CD1c-positive myeloid dendritic cell (primary cell): ENCODE measurements around the gene PRX.
"Not testable (repeated sequence)": the region's sequence is repeated elsewhere in the genome, so short reads cannot be mapped to it uniquely, and the experiment has no call there.

Source experiments
- DNase-seq: peaks from one replicate; pipeline ENCODE4 v3.0.0-alpha.2; 2016; ENCODE audit errors: extremely low spot score

The PRX gene

GRCh38 chr19:40389404-40390083 lies 23.6 kb downstream of the PRX start:
- no peak for DNase-seq

- DNase-seq: no peak
Measured at GRCh38 chr19:40388481-40388880, 24.7 kb downstream of the PRX start.

- DNase-seq: no peak
Measured at GRCh38 chr19:40387155-40387554, 26.0 kb downstream of the PRX start.

GRCh38 chr19:40383668-40384248 lies 29.4 kb downstream of the PRX start:
- no peak for DNase-seq

- DNase-seq: no peak
Measured at GRCh38 chr19:40381321-40381720, 31.9 kb downstream of the PRX start.

GRCh38 chr19:40380199-40381037 lies 32.8 kb downstream of the PRX start:
- no peak for DNase-seq

- no peak for DNase-seq
Measured at GRCh38 chr19:40379446-40380198, 33.6 kb downstream of the PRX start.

GRCh38 chr19:40378509-40378908 lies 34.7 kb downstream of the PRX start:
- no peak for DNase-seq

GRCh38 chr19:40377876-40378385 lies 35.2 kb downstream of the PRX start:
- no peak for DNase-seq

GRCh38 chr19:40376286-40376862 lies 36.8 kb downstream of the PRX start:
- peak; percentile 59 for DNase-seq

GRCh38 chr19:40374084-40374483 lies 39.1 kb downstream of the PRX start:
- DNase-seq: no peak

GRCh38 chr19:40371802-40372122 lies 41.4 kb downstream of the PRX start:
- no peak for DNase-seq

- no peak for DNase-seq
Measured at GRCh38 chr19:40370997-40371801, 42.0 kb downstream of the PRX start.

- DNase-seq: not testable (repeated sequence)
Measured at GRCh38 chr19:40370253-40370652, 42.9 kb downstream of the PRX start.

GRCh38 chr19:40369797-40370196 lies 43.4 kb downstream of the PRX start:
- DNase-seq: no peak

GRCh38 chr19:40367577-40368434 lies 45.4 kb downstream of the PRX start:
- DNase-seq: no peak

GRCh38 chr19:40366697-40367561 lies 46.2 kb downstream of the PRX start:
- peak; percentile 60 for DNase-seq

GRCh38 chr19:40365613-40366401 lies 47.4 kb downstream of the PRX start:
- peak; percentile 88 for DNase-seq
